Activated CD4-positive, alpha-beta T cell treated with anti-CD3 and anti-CD28 coated beads, Interleukin-2, amount 10 ng/mL, durations not matched to agents 7 days and 5 days (primary cell): ENCODE data around the gene ZNF556. TPM values are rescaled to one million over a fixed set of nuclear protein-coding genes. Genes with fewer than 3 reads are reported as not detected.
"Not testable (repeated sequence)": the region's sequence is repeated elsewhere in the genome, so short reads cannot be mapped to it uniquely, and the experiment has no call there.

Experiments
- CTCF ChIA-PET: fragments of 350-600 bp; sonication (Branson Sonifier 250); formaldehyde crosslinking; loops from one replicate; lab custom pipeline; 2021; ENCODE audit warnings: antibody characterized with exemption; lab: Charles Lee
- POLR2A ChIA-PET: fragments of 350-600 bp; sonication (Branson Sonifier 250); formaldehyde crosslinking; loops from one replicate; lab custom pipeline; 2021; ENCODE audit warnings: antibody characterized with exemption; lab: Charles Lee
- DNase-seq: peaks from one replicate; pipeline ENCODE4 v3.0.0-alpha.2; 2020
- H3K27ac Mint-ChIP-seq: one replicate; pipeline ENCODE4 v1.8.0; 2021; ENCODE audit warnings: mild to moderate bottlenecking, moderate library complexity, mixed read lengths
- H3K27me3 Mint-ChIP-seq: one replicate; pipeline ENCODE4 v1.8.0; 2021; ENCODE audit warnings: mixed read lengths
- H3K36me3 Mint-ChIP-seq: one replicate; pipeline ENCODE4 v1.8.0; 2021; ENCODE audit warnings: low read depth, mixed read lengths
- H3K4me1 Mint-ChIP-seq: one replicate; pipeline ENCODE4 v1.8.0; 2021; ENCODE audit warnings: mixed read lengths
- H3K4me3 Mint-ChIP-seq: one replicate; pipeline ENCODE4 v1.8.0; 2021; ENCODE audit warnings: mild to moderate bottlenecking, moderate library complexity, mixed read lengths
- H3K9me3 Mint-ChIP-seq: one replicate; pipeline ENCODE4 v1.8.0; 2021; ENCODE audit warnings: mixed read lengths
- total RNA-seq, 2 experiments: library from RNA; stranded (reverse); gene quantifications; one replicate each; pipeline ENCODE4 v1.2.3, GENCODE V29; 2021

ZNF556 gene
- total RNA-seq, 2 experiments from 2014 or later: not detected

DNA sequence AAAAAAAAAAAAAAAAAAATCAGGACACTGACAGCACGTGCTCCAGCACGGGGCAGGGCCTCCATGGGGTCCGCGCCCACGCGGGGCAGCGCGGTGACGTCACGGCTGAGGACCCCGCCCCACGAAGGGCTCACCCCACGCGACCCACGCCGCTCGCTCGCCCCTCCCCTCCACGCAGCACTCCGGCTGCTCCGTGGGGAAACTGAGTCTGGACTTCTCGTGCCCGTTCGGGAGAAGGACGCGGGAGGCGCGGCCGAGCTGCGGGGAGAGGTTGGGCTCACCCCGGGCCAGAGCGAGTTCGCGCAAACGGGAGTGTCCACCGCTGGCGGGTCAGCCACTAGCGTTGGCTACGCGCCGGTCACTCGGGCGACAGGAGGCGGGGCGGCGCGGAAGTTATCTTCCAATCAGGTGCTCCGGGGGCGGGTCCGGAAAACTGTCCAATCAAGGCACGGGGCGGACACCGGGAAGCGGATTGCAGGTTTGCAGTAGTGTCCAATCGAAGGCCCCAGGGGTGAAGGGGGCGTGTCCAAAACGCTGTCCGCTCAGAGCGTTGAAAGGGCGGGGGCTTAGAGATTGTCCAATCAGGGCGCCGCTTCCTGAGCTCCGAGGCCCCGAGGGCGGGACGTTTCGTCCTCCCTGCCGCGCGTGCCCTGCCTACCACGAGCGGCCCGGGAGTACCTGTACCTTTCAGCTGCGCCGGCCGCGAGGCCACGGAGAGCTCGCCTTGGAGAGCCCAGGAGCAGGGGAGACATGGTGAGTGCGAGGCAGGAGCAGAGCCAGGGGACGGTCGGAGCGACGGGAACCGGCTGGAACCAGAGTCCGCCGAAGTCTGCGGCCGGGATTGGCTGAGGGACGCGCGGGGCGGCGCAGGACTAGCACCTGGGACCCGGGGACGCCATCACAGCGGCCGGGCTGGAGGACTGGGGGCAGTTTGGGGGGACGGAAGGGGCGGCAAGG lies 33.4 kb downstream of the ZNF556 start, which contains the start of gene ZNF57:
TSS of gene ZNF57 (plus strand) at position 633 of the 957 bp plus-strand sequence. CDS start at position 751, 118 bp downstream.
- H3K36me3 Mint-ChIP-seq: peaks cover 4% of the 10 kb centered on the region
- ChIA-PET CTCF (interaction anchor here (0.6 to 1.7 kb wide), 7 partner anchors 13 to 1258 kb away, joined by 3 to 6 read pairs (median 5); partner anchors contain the start of gene ZNF555), POLR2A (interaction anchor here (0.6 kb wide), 1 partner anchor 24 kb away, joined by 4 read pairs; no protein-coding TSS in a partner anchor)
- DNase-seq: peak; percentile 100
- peak within 1 kb of the TSS; percentile 98 for H3K27ac Mint-ChIP-seq
- H3K27me3 Mint-ChIP-seq: no peaks in the 10 kb centered on the region
- peaks cover 17% of the 10 kb centered on the region for H3K9me3 Mint-ChIP-seq
- peak within 1 kb of the TSS; percentile 100 for H3K4me3 Mint-ChIP-seq
- H3K4me1 Mint-ChIP-seq: peaks cover 22% of the 10 kb centered on the region

DNA sequence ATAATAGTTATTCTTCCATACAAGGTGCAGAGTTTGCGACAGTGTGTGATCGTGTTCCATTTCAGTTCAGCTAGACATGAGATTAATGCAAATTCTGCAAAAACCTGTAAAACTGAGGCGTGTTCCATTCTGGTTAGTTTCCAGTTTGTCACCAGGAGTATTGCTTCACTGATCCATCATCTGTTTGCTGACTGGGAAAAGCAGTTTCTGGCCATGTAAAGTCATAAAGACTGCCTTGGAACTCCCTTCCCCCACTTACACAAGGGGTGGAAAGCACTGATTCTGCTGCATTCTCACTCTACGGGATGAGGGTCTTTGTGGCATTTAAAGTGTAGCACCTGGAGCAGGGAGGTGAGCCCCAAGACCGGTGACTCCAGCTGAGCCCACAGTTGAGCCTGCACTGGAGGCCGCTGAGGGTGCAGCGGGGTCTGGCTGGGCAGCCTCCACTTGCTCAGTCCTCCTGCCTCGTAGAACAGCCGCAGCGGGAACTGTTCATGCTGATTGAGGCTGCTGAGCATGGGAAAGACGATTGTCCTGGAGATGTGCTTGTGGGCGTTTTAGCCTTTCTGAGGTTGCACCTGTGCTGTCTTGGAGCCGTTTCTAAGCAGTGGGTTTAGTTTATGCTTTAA lies 35.6 kb downstream of the ZNF556 start:
- Mint-ChIP-seq H3K9me3 (peaks cover 7% of the 10 kb centered on the region), H3K36me3 (peaks cover 8% of the 10 kb centered on the region), H3K27me3 (no peaks in the 10 kb centered on the region), H3K27ac (no peak overlapping the region), H3K4me1 (peaks cover 26% of the 10 kb centered on the region), H3K4me3 (no peak overlapping the region)
- no peak for DNase-seq
- CTCF ChIA-PET: no interaction called here
- POLR2A ChIA-PET: no interaction called here

DNA sequence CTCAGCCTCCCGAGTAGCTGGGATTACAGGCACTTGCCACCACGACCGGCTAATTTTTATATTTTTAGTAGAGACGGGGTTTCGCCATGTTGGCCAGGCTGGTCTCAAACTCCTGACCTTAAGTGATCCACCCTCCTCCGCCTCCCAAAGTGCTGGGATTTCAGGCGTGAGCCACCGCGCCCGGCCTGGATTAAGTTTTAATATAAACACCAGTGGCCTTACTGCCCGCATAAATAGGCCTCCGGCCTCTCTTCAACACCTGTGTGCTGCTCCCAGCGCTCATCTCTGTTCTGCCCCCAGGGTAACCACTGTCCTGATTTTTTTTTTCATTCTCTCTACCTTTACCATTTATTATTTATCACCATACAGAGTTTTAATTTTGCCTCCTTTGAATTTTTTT lies 36.2 kb downstream of the ZNF556 start:
- POLR2A ChIA-PET, H3K4me3 Mint-ChIP-seq, H3K27ac Mint-ChIP-seq, H3K36me3 Mint-ChIP-seq, H3K9me3 Mint-ChIP-seq, CTCF ChIA-PET, H3K27me3 Mint-ChIP-seq, DNase-seq: not testable (repeated sequence)
- H3K4me1 Mint-ChIP-seq: peaks cover 26% of the 10 kb centered on the region

DNA sequence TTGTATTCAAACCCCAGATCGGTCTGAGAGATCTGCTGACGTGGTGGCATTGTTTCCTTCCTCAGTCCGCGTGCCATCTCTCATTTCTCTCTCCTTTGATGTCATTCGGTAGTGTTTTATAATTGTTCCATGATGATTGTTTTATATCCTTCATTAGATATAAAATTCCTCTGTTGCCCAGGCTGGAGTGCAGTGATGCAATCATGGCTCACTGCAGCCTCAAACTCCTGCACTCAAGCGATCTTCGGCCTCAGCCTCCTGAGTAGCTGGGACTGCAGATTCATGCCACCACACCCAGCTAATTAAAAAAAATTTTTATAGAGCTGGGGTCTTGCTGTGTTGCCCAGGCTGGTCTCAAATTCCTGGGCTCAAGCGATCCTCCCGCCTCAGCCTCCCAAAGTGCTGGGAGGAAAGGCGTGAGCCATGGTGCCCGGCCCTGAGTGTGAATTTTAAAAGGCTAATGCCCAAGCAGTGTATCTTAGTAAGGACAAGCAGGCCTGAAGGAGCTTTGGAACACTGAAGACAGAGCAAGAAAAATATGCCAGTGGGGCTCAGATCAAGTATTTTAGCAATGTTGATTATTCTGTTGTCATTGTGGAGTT lies 38.9 kb downstream of the ZNF556 start:
- no peaks in the 10 kb centered on the region for H3K27me3 Mint-ChIP-seq
- ChIA-PET CTCF (no interaction called here), POLR2A (no interaction called here)
- no peak overlapping the region for H3K27ac Mint-ChIP-seq
- H3K4me3 Mint-ChIP-seq: no peak overlapping the region
- peaks cover 12% of the 10 kb centered on the region for H3K36me3 Mint-ChIP-seq
- H3K4me1 Mint-ChIP-seq: peaks cover 28% of the 10 kb centered on the region
- DNase-seq: no peak
- H3K9me3 Mint-ChIP-seq: peaks cover 13% of the 10 kb centered on the region

DNA sequence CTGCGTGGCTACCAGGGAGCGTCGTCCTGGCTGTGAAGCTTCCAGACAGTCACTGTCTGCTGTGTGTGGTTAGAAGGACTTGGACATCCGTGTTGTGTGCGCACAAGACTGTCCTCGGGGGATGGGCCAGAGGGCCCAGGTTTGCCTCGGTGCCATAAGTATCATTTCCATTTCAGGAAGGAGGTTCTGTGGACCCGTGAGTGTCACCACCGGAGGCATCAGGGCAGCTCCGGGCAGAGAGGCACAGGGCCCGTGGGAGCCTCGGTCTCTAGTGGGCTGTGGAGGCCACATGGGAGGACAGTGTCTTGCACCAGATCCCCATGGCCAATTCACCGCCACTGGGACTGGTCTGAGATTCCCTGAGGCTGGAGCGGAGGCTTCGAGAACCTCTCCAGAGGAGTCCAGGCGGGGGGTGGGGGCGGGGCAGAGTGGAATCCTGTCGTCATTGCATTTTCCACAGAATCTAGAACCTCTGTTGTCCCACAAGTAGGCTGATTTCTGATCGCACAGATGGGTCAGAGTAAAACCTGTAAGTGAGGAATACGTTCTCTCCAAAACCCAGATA lies 39.6 kb downstream of the ZNF556 start:
- POLR2A ChIA-PET: no interaction called here
- H3K27me3 Mint-ChIP-seq: no peaks in the 10 kb centered on the region
- H3K9me3 Mint-ChIP-seq: peaks cover 15% of the 10 kb centered on the region
- peaks cover 16% of the 10 kb centered on the region for H3K36me3 Mint-ChIP-seq
- H3K27ac Mint-ChIP-seq: no peak overlapping the region
- no peak for DNase-seq
- CTCF ChIA-PET: no interaction called here
- peaks cover 25% of the 10 kb centered on the region for H3K4me1 Mint-ChIP-seq
- no peak overlapping the region for H3K4me3 Mint-ChIP-seq

DNA sequence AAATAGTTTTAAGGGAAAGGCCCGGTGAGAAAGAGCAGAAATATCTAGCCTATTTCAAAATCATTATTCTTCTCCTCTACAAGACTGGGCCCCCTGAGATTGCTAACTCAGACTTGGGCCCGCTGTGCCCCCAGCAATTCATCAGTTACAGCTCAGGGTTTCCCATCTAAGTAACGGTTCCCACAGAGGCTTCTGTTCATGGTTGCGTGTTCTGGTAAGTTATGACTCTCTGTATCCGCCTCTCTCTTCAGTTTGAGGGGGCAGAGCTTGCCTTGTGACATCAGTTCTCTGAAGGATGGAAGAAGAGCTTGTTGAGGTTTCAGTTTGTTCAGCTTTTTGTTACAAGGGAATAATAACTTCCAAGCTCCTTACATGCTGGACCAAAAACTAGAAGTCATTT lies 45.2 kb downstream of the ZNF556 start:
- Mint-ChIP-seq H3K4me3 (no peak overlapping the region), H3K36me3 (peaks cover 62% of the 10 kb centered on the region), H3K4me1 (peaks cover 9% of the 10 kb centered on the region), H3K27me3 (no peaks in the 10 kb centered on the region), H3K27ac (no peak overlapping the region), H3K9me3 (peaks cover 45% of the 10 kb centered on the region)
- ChIA-PET POLR2A (no interaction called here), CTCF (interaction anchor here (1.0 to 2.6 kb wide), 3 partner anchors 12 to 39 kb away, joined by 3 to 10 read pairs (median 4); no protein-coding TSS in a partner anchor)
- no peak for DNase-seq

DNA sequence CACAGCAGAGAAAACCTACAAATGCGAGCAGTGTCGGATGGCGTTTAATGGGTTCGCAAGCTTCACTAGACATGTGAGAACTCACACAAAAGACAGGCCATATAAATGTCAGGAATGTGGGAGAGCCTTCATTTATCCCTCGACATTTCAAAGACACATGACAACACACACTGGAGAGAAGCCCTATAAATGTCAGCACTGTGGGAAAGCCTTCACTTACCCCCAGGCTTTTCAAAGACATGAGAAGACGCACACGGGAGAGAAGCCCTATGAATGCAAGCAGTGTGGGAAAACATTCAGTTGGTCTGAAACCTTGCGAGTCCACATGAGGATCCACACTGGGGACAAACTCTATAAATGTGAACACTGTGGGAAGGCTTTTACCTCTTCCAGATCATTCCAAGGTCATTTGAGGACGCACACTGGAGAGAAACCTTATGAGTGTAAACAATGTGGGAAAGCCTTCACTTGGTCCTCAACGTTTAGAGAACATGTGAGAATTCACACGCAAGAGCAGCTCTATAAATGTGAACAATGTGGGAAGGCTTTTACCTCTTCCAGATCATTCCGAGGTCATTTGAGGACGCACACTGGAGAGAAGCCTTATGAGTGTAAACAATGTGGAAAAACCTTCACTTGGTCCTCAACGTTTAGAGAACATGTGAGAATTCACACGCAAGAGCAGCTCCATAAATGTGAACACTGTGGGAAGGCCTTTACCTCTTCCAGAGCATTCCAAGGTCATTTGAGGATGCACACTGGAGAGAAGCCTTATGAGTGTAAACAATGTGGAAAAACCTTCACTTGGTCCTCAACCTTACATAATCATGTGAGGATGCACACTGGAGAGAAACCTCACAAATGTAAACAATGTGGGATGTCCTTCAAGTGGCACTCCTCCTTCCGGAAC lies 50.4 kb downstream of the ZNF556 start:
- ChIA-PET CTCF (no interaction called here), POLR2A (no interaction called here)
- Mint-ChIP-seq H3K36me3 (peaks cover 63% of the 10 kb centered on the region), H3K4me3 (no peak overlapping the region), H3K4me1 (no peaks in the 10 kb centered on the region), H3K27me3 (no peaks in the 10 kb centered on the region), H3K9me3 (peaks cover 41% of the 10 kb centered on the region), H3K27ac (no peak overlapping the region)
- no peak for DNase-seq

DNA sequence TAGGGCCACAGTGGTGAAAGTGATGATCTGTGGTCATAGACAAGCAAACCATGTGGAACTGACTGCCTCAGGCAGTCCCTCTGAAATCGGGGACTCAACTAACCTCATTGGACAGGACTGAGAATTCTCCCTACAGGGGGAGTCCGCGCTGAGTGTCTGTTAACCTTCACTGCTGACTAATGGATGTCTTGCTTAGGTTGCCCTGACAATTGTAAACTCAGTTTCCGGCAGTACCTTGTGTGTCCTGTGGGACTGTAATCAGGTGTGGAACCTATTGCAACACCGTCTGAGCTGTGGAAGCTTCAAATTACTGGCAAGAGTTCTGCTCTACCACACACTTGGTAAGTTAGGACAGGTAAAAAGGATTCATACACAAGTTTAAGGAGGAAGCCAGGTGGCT lies 55.9 kb downstream of the ZNF556 start:
- ChIA-PET POLR2A (no interaction called here), CTCF (interaction anchor here (0.6 to 2.3 kb wide), 4 partner anchors 10 to 269 kb away, joined by 3 to 10 read pairs (median 3); no protein-coding TSS in a partner anchor)
- peaks cover 20% of the 10 kb centered on the region for H3K36me3 Mint-ChIP-seq
- H3K9me3 Mint-ChIP-seq: peaks cover 20% of the 10 kb centered on the region
- no peak for DNase-seq
- no peaks in the 10 kb centered on the region for H3K27me3 Mint-ChIP-seq
- no peak overlapping the region for H3K4me3 Mint-ChIP-seq
- H3K4me1 Mint-ChIP-seq: no peaks in the 10 kb centered on the region
- no peak overlapping the region for H3K27ac Mint-ChIP-seq

DNA sequence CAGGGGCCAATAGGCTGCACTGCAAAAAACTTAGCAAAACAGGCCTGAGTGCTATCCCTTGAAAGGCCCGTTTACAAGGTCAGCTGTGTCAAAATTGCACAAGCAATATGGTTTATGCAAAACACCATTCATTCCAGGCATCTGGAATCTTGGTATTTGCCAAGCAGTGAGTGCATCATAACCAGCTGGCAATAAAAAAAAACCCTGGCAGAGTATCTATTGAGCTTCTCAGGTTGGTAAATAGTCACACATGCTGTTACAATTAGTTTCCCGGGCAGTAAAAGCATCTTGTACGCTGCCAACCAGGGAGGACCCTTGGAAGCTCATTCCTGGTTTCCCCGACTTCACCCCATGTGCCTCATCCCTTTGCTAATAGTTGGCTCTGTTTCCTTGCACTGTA lies 56.4 kb downstream of the ZNF556 start:
- ChIA-PET CTCF (interaction anchor here (0.6 to 2.3 kb wide), 5 partner anchors 10 to 899 kb away, joined by 3 to 10 read pairs (median 3); no protein-coding TSS in a partner anchor), POLR2A (no interaction called here)
- no peak for DNase-seq
- H3K9me3 Mint-ChIP-seq: peaks cover 18% of the 10 kb centered on the region
- no peak overlapping the region for H3K27ac Mint-ChIP-seq
- H3K4me3 Mint-ChIP-seq: no peak overlapping the region
- no peaks in the 10 kb centered on the region for H3K4me1 Mint-ChIP-seq
- peaks cover 17% of the 10 kb centered on the region for H3K36me3 Mint-ChIP-seq
- no peaks in the 10 kb centered on the region for H3K27me3 Mint-ChIP-seq

DNA sequence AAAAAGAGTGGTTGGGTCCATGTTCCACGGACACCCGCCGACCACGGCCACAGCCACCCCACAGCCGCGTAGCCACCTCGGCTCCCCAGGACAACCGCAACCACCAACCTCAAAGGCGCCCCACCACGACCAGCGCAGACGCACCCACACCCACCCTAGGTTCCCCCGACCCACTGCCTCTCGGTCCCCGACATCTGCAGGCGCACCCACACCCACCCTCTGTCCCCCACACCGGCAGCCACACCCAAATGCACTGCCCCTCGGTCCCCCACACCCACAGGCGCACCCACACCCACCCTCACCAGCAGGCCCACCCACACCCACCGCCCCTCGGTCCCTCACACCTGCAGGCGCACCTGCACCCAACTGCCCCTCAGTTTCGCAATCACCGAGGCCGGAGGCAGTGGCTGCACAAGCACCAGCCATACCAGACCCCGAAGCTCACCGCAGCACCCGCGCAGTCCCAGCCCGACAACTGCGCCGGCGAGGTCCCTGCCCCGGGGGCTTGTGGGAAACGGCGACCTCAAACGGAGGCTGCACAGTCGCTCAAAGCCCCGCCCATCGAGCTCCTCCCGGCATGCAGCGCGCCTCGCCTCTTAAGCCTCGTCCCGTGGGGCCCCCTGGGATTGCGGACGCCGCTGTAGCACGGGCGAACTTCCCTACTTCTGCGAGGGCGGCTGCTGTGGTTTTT lies 59.4 kb downstream of the ZNF556 start:
- H3K36me3 Mint-ChIP-seq: peaks cover 15% of the 10 kb centered on the region

DNA sequence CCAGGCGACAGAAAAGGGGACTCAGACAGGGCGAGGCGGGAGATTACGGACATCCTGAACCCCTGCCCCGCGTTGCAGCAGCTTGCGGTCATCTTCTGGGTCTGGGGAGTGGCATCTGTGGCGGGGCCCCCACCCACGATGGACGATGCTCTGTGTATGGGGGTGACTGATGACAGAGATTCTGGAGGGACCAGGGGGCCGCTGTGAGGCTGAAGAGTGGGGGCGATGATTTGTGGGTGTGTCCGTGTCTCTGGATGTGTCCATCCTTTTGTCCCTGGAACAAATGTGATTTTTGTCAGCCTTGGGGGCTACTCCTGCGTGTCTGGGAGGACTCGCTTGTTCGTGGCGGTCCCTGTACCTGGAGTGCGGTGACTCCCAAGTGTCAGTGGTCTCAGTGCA lies 59.9 kb downstream of the ZNF556 start:
- POLR2A ChIA-PET: no interaction called here
- H3K36me3 Mint-ChIP-seq: peaks cover 17% of the 10 kb centered on the region
- no peak overlapping the region for H3K4me3 Mint-ChIP-seq

More for the DNA sequence above, 59.4 kb downstream of the ZNF556 start:
- H3K27ac Mint-ChIP-seq: no peak overlapping the region
- H3K4me1 Mint-ChIP-seq: no peaks in the 10 kb centered on the region
- DNase-seq: no peak
- H3K9me3 Mint-ChIP-seq: peaks cover 17% of the 10 kb centered on the region
- H3K27me3 Mint-ChIP-seq: no peaks in the 10 kb centered on the region
- CTCF ChIA-PET: no interaction called here
- no peak overlapping the region for H3K4me3 Mint-ChIP-seq
- POLR2A ChIA-PET: no interaction called here

More for the DNA sequence above, 59.9 kb downstream of the ZNF556 start:
- Mint-ChIP-seq H3K4me1 (no peaks in the 10 kb centered on the region), H3K27me3 (no peaks in the 10 kb centered on the region), H3K27ac (no peak overlapping the region), H3K9me3 (peaks cover 20% of the 10 kb centered on the region)
- CTCF ChIA-PET: interaction anchor here (0.7 kb wide), 1 partner anchor 23 kb away, joined by 3 read pairs; no protein-coding TSS in a partner anchor
- no peak for DNase-seq
